ENCODE results near the gene MAT2B.
"Not testable (repeated sequence)": the region's sequence is repeated elsewhere in the genome, so short reads cannot be mapped to it uniquely, and the experiment has no call there.

MAT2B gene

DNA sequence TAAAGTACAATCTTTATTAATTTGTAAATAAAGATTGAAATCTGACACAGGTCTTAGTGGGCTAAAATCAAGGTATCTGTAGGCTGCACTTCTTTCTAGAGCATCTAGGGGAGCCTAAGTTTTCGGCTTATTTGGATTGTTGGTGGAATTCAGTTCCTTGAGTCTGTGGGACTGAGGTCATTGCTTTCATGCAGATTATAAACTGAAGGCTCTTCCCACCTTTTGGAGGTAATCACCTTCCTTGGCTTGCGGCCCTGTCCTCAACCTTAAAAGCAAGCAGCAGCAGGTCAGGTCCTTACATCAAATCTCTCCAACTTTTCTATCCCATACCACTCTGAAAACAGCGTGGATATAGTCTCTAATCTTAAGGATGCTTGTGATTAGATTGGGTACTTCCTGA is 25.9 kb downstream of the MAT2B start:
- no peak overlapping the region for H3K27ac ChIP-seq
- POLR2A ChIA-PET (ENCODE audit: low non-redundant PET) = no interaction called here
- TF ChIP-seq, protein P1, sequence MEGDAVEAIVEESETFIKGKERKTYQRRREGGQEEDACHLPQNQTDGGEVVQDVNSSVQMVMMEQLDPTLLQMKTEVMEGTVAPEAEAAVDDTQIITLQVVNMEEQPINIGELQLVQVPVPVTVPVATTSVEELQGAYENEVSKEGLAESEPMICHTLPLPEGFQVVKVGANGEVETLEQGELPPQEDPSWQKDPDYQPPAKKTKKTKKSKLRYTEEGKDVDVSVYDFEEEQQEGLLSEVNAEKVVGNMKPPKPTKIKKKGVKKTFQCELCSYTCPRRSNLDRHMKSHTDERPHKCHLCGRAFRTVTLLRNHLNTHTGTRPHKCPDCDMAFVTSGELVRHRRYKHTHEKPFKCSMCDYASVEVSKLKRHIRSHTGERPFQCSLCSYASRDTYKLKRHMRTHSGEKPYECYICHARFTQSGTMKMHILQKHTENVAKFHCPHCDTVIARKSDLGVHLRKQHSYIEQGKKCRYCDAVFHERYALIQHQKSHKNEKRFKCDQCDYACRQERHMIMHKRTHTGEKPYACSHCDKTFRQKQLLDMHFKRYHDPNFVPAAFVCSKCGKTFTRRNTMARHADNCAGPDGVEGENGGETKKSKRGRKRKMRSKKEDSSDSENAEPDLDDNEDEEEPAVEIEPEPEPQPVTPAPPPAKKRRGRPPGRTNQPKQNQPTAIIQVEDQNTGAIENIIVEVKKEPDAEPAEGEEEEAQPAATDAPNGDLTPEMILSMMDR (conservative IDR thresholded peaks at IDR 0.05; ENCODE audit: low read depth) = no peak
- DNase-seq (ENCODE audit: low spot score) = no peak
- CTCF ChIA-PET = no interaction called here

DNA sequence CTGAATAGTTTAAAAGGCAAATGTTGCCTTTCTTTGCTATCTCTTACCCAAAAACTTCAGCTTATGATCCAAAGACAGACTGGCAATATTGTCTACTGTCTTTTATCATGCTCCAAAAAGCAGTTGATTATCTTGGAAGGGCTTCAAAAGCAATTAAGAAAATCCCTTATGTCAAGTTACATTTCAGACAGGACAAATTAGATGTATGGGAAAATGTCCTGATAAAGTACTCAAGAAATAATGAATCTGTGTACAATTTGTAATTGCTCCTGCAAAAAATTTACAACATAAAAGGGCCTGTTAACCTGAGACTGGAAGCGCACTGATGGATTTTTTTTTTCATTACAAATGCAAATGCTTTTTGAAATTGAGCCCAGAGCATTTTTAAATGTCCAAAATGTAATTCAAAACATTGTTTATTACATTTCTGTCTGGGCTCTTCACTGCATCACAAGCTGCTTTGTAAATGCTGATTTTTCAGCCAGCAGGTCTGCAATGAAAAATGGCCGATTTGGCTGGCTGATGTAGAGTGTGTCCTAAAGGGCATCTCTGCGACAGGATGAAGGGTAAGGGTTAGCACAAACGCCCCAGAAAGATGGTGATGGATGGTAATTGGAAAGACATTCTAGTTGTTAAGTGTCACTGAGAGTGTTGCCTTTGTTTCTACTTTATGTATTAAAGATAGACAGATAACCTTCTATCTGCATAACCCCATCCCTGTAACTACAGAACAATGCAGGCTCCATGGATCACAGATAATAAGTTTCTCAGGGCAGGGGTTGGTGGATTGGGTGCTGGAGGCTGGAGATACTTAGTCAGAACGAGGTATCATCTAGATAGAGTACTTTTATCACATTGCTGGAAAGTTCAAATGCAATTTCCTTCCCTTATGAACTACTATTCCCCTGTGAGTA is 27.0 kb downstream of the MAT2B start:
- no peak for DNase-seq (ENCODE audit: low spot score)
- CTCF ChIA-PET = interaction anchor here (0.6 to 0.7 kb wide), 3 partner anchors 286 to 1913 kb away, joined by 3 to 4 read pairs (median 3); no protein-coding TSS in a partner anchor
- H3K27ac ChIP-seq = no peak overlapping the region
- TF ChIP-seq, protein P1 (conservative IDR thresholded peaks at IDR 0.05; ENCODE audit: low read depth) = no peak
- POLR2A ChIA-PET (ENCODE audit: low non-redundant PET) = no interaction called here

DNA sequence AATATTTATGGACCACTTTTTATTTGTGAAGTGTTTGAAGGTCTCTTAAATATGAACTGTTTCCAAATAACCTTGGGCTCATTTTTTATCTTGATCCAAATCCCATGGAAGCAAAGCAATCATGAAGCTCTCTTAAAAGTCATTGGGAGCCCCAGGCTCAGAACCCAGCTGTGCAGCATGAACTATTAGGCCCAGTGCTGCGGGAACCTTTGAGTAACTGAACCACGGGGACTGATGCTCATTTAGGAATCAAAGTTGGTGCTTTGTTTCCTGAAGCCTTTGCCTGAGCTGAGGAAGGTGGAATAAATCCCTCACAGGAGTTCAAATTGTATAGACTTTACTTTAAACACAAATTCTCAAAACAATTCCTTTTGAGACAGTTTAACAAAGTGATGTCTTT is 27.8 kb downstream of the MAT2B start:
- ChIA-PET POLR2A (ENCODE audit: low non-redundant PET) (no interaction called here), CTCF (no interaction called here)
- TF ChIP-seq, protein P1 (conservative IDR thresholded peaks at IDR 0.05; ENCODE audit: low read depth) = no peak
- DNase-seq (ENCODE audit: low spot score) = no peak
- no peak overlapping the region for H3K27ac ChIP-seq

DNA sequence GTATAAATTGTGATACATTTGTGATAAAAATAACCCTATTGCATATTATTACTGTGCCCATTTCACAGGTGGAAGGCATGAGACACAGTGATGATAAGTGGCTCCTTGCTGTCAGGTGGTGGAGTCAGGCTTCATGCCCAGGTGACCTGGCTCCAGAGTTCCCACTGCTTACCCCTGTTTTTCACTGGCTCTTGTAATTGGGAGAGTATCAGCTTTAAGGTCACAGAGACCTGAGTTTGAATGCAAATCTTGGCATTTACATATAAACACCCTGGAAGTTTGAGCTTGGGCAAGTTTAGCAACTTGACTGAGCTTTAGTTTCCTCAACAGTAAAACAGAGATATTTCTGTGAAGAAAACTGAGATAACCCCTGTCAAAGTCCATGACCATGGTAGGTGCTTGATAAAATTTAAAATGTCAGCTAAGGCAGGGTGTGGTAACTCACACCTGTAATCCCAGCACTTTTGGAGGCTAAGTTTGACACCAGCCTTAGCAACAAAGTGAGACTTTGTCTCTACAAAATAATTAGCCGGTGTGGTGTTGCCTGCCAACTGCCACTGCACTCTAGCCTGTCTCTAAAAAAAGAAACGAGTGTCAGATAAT is 29.2 kb downstream of the MAT2B start:
- no peak for DNase-seq (ENCODE audit: low spot score)
- POLR2A ChIA-PET (ENCODE audit: low non-redundant PET) = no interaction called here
- H3K27ac ChIP-seq = no peak overlapping the region
- TF ChIP-seq, protein P1 (conservative IDR thresholded peaks at IDR 0.05; ENCODE audit: low read depth) = no peak
- CTCF ChIA-PET = no interaction called here

DNA sequence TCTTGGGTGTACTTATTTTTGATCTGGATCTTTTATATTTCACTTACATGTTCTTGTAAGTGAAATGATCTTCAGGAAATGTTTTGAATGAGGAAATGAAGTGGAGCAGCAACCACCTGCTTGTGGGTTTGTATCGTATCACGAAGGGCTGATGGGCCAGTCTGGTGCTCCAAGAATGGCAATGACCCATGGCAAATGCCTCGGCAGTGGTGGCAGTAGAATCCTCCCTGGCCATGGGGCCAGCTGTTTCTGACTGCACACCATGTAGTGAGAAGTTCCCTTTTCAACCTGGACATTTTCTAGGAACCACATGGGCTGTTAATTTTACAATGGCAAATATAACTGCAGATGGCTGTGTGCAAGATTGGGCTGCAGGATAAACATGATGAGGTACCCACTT is 29.9 kb downstream of the MAT2B start:
- H3K27ac ChIP-seq = no peak overlapping the region
- TF ChIP-seq, protein P1 (conservative IDR thresholded peaks at IDR 0.05; ENCODE audit: low read depth) = no peak
- DNase-seq (ENCODE audit: low spot score) = no peak
- ChIA-PET POLR2A (ENCODE audit: low non-redundant PET) (no interaction called here), CTCF (interaction anchor here (0.5 to 0.7 kb wide), 2 partner anchors 81 to 486 kb away, joined by 3 read pairs; no protein-coding TSS in a partner anchor)

DNA sequence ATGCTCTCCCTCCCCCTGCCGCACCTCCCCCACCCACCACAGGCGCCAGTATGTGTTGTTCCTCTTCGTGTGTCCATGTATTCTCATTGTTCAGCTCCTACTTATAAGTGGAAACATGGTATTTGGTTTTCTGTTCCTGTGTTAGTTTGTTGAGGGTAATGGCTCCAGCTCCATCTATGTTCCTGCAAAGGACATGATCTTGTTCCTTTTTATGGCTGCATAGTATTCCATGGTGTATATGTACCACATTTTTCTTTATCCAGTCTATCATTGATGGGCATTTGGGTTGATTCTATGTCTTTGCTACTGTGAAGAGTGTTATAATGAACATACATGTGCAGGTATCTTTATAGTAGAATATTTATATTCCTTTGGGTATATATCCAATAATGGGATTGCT is 31.0 kb downstream of the MAT2B start:
- CTCF ChIA-PET; POLR2A ChIA-PET (ENCODE audit: low non-redundant PET); H3K27ac ChIP-seq; DNase-seq (ENCODE audit: low spot score): not testable (repeated sequence)

DNA sequence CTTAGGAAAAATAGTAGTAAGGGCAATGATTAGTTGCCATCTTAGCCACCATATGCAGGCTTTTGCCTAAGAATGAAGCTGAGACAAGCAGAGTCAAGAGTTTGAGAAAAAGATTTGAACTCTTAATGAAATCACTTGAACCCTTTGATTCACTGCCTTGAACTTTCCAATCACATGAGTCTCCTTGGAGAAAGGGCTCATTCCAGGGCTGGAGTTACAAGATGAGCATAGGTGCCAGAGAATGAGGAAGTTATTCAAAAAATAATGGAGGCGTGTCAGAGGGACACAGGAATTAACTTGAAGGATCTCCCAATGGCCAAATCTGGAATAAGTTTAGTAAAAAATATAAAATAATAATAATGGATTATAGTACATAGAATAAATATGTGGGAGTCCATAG is 35.3 kb downstream of the MAT2B start:
- CTCF ChIA-PET = no interaction called here

More for the DNA sequence above, 35.3 kb downstream of the MAT2B start:
- POLR2A ChIA-PET (ENCODE audit: low non-redundant PET) = no interaction called here
- no peak for DNase-seq (ENCODE audit: low spot score)
- H3K27ac ChIP-seq = no peak overlapping the region
- TF ChIP-seq, protein P1 (conservative IDR thresholded peaks at IDR 0.05; ENCODE audit: low read depth) = no peak

Data from RWPE1 (cell line).